ENCODE data around the gene SHROOM3.

The SHROOM3 gene

GRCh38 chr4:76494243-76494642 lies 59.2 kb downstream of the SHROOM3 start:
- no peak for DNase-seq (ENCODE audit: low spot score)

GRCh38 chr4:76494871-76495590 lies 60.0 kb downstream of the SHROOM3 start:
- DNase-seq (ENCODE audit: low spot score), result no peak

- no peak for DNase-seq (ENCODE audit: low spot score)
Measured at GRCh38 chr4:76498550-76498949, 63.5 kb downstream of the SHROOM3 start.

- no peak for DNase-seq (ENCODE audit: low spot score)
Measured at GRCh38 chr4:76499461-76499860, 64.4 kb downstream of the SHROOM3 start.

GRCh38 chr4:76502886-76503285 lies 67.9 kb downstream of the SHROOM3 start:
- no peak for DNase-seq (ENCODE audit: low spot score)

GRCh38 chr4:76504613-76505465 lies 69.8 kb downstream of the SHROOM3 start:
- DNase-seq (ENCODE audit: low spot score), result peak; percentile 65

- DNase-seq (ENCODE audit: low spot score), result no peak
Measured at GRCh38 chr4:76511947-76512346, 76.9 kb downstream of the SHROOM3 start.

GRCh38 chr4:76513482-76513881 lies 78.5 kb downstream of the SHROOM3 start:
- DNase-seq (ENCODE audit: low spot score), result no peak

GRCh38 chr4:76514087-76514486 lies 79.1 kb downstream of the SHROOM3 start:
- DNase-seq (ENCODE audit: low spot score), result no peak

- no peak for DNase-seq (ENCODE audit: low spot score)
Measured at GRCh38 chr4:76515975-76516843, 81.2 kb downstream of the SHROOM3 start.

- no peak for DNase-seq (ENCODE audit: low spot score)
Measured at GRCh38 chr4:76518241-76518640, 83.2 kb downstream of the SHROOM3 start.

GRCh38 chr4:76523593-76523992 lies 88.6 kb downstream of the SHROOM3 start:
- DNase-seq (ENCODE audit: low spot score), result no peak

GRCh38 chr4:76525751-76526150 lies 90.7 kb downstream of the SHROOM3 start:
- DNase-seq (ENCODE audit: low spot score), result no peak

GRCh38 chr4:76526585-76526990 lies 91.6 kb downstream of the SHROOM3 start:
- peak; percentile 41 for DNase-seq (ENCODE audit: low spot score)

- DNase-seq (ENCODE audit: low spot score), result no peak
Measured at GRCh38 chr4:76527666-76528065, 92.6 kb downstream of the SHROOM3 start.

GRCh38 chr4:76531597-76531996 lies 96.6 kb downstream of the SHROOM3 start:
- DNase-seq (ENCODE audit: low spot score), result no peak

GRCh38 chr4:76532805-76533204 lies 97.8 kb downstream of the SHROOM3 start:
- no peak for DNase-seq (ENCODE audit: low spot score)

- no peak for DNase-seq (ENCODE audit: low spot score)
Measured at GRCh38 chr4:76533314-76533713, 98.3 kb downstream of the SHROOM3 start.

GRCh38 chr4:76535603-76536372 lies 100.8 kb downstream of the SHROOM3 start:
- peak; percentile 74 for DNase-seq (ENCODE audit: low spot score)

- no peak for DNase-seq (ENCODE audit: low spot score)
Measured at GRCh38 chr4:76536373-76536689, 101.3 kb downstream of the SHROOM3 start.

- DNase-seq (ENCODE audit: low spot score), result no peak
Measured at GRCh38 chr4:76538296-76538695, 103.3 kb downstream of the SHROOM3 start.

GRCh38 chr4:76539979-76540378 lies 105.0 kb downstream of the SHROOM3 start:
- DNase-seq (ENCODE audit: low spot score), result peak; percentile 53

Measured in LoVo (cell line).